ENCODE measurements around the gene PLXNA4. TPM values are rescaled to one million over a fixed set of nuclear protein-coding genes. Genes with fewer than 3 reads are reported as not detected.

The PLXNA4 gene
- total RNA-seq, 1 experiment from 2014 or later: 0.10 TPM

DNA sequence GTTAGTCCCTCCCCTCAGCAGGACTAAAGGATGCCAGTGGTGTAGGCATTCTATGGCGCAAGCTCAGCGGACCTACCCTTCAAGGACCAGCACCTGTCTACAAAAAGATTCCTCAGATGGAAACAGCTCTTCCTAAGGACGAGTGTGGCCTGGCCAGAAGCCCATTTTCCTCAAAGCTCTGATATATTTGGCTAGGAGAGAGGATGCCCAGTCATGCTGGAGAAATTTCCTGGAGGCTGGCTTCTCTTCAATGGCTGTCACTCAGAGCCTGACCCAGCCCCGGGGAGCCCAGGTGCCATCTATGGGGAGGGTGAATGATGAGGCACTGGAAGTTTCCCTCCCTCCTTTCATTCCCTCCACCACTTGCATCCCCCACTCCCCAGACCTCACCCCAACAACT, 111.5 kb downstream of the PLXNA4 start:
- ATAC-seq (no peak), DNase-seq (ENCODE audit: low read depth, low spot score) (no peak)
- no TSS peak for BruUV-seq (replicated peaks)
- TF ChIP-seq, protein P1, sequence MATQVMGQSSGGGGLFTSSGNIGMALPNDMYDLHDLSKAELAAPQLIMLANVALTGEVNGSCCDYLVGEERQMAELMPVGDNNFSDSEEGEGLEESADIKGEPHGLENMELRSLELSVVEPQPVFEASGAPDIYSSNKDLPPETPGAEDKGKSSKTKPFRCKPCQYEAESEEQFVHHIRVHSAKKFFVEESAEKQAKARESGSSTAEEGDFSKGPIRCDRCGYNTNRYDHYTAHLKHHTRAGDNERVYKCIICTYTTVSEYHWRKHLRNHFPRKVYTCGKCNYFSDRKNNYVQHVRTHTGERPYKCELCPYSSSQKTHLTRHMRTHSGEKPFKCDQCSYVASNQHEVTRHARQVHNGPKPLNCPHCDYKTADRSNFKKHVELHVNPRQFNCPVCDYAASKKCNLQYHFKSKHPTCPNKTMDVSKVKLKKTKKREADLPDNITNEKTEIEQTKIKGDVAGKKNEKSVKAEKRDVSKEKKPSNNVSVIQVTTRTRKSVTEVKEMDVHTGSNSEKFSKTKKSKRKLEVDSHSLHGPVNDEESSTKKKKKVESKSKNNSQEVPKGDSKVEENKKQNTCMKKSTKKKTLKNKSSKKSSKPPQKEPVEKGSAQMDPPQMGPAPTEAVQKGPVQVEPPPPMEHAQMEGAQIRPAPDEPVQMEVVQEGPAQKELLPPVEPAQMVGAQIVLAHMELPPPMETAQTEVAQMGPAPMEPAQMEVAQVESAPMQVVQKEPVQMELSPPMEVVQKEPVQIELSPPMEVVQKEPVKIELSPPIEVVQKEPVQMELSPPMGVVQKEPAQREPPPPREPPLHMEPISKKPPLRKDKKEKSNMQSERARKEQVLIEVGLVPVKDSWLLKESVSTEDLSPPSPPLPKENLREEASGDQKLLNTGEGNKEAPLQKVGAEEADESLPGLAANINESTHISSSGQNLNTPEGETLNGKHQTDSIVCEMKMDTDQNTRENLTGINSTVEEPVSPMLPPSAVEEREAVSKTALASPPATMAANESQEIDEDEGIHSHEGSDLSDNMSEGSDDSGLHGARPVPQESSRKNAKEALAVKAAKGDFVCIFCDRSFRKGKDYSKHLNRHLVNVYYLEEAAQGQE (IDR thresholded peaks at IDR 0.05; ENCODE audit: insufficient read depth in 1 of 2, low read depth in 2 of 2, low read length in 1 of 2): no peak
- ChIA-PET CTCF (no interaction called here), POLR2A (no interaction called here)
- in situ Hi-C loops (cut with HindIII; ENCODE audit: low pct_unique_long_range_greater_than_20kb, low sequenced_read_pairs): no loop called here
- intact Hi-C loops (cut with micrococcal nuclease; ENCODE audit: unreplicated experiment): no loop called here
- no peak overlapping the region for H3K27ac ChIP-seq (ENCODE audit: low read length)
- H3K4me3 ChIP-seq (ENCODE audit: low read depth in 2 of 2, low read length in 2 of 2): no peak overlapping the region
- no peaks in the 10 kb centered on the region for H3K9me3 ChIP-seq (ENCODE audit: control insufficient read depth, insufficient read depth, low read depth, low read length)
- no peaks in the 10 kb centered on the region for H3K36me3 ChIP-seq (ENCODE audit: control insufficient read depth, insufficient read depth, low read length)
- no peaks in the 10 kb centered on the region; the same call in 1 of the 2 replicates for H3K27me3 ChIP-seq (ENCODE audit: control insufficient read depth, insufficient read depth, low read length)
- no peaks in the 10 kb centered on the region for H3K4me1 ChIP-seq (ENCODE audit: control insufficient read depth, insufficient read depth, low read length)

DNA sequence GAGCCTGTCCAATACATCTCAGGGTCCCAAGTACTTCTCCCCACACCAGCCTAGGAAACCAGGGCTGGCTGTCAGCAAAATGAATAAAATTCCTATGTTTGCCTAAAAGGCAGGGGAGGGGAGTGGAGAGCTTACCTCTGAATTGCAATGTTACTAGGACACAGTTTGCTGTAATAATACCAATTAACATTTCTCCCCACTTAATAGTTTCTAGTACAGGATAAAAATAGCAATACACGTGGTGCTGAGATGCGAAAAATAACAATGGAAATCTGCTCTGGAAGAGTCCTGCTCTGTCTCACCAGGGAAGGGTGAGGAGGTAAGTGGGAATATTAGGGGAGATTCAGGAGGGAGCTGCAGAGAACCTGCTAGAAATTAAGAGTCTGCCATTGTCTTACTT, 112.3 kb downstream of the PLXNA4 start:
- CTCF ChIA-PET: no interaction called here
- Histone ChIP-seq H3K27me3 (ENCODE audit: control insufficient read depth, insufficient read depth, low read length) (no peaks in the 10 kb centered on the region; the same call in 1 of the 2 replicates), H3K4me1 (ENCODE audit: control insufficient read depth, insufficient read depth, low read length) (no peaks in the 10 kb centered on the region), H3K36me3 (ENCODE audit: control insufficient read depth, insufficient read depth, low read length) (no peaks in the 10 kb centered on the region), H3K27ac (ENCODE audit: low read length) (no peak overlapping the region), H3K4me3 (ENCODE audit: low read depth in 2 of 2, low read length in 2 of 2) (no peak overlapping the region), H3K9me3 (ENCODE audit: control insufficient read depth, insufficient read depth, low read depth, low read length) (no peaks in the 10 kb centered on the region)
- ATAC-seq (no peak), DNase-seq (ENCODE audit: low read depth, low spot score) (no peak)
- in situ Hi-C loops (cut with HindIII; ENCODE audit: low pct_unique_long_range_greater_than_20kb, low sequenced_read_pairs) (no loop called here), intact Hi-C loops (cut with micrococcal nuclease; ENCODE audit: unreplicated experiment) (no loop called here)
- TF ChIP-seq SIN3A (IDR thresholded peaks at IDR 0.05; ENCODE audit: borderline replicate concordance, insufficient read depth, low read depth, low read length) (no peak), POLR2AphosphoS5 (IDR thresholded peaks at IDR 0.05; ENCODE audit: low read depth, low read length) (no peak), TCF7L2 (IDR thresholded peaks at IDR 0.05; ENCODE audit: low read depth, low read length) (no peak)
- TF ChIP-seq, protein P2, sequence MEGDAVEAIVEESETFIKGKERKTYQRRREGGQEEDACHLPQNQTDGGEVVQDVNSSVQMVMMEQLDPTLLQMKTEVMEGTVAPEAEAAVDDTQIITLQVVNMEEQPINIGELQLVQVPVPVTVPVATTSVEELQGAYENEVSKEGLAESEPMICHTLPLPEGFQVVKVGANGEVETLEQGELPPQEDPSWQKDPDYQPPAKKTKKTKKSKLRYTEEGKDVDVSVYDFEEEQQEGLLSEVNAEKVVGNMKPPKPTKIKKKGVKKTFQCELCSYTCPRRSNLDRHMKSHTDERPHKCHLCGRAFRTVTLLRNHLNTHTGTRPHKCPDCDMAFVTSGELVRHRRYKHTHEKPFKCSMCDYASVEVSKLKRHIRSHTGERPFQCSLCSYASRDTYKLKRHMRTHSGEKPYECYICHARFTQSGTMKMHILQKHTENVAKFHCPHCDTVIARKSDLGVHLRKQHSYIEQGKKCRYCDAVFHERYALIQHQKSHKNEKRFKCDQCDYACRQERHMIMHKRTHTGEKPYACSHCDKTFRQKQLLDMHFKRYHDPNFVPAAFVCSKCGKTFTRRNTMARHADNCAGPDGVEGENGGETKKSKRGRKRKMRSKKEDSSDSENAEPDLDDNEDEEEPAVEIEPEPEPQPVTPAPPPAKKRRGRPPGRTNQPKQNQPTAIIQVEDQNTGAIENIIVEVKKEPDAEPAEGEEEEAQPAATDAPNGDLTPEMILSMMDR (IDR thresholded peaks at IDR 0.05): no peak
- TF ChIP-seq, protein P1 (IDR thresholded peaks at IDR 0.05; ENCODE audit: insufficient read depth in 1 of 2, low read depth in 2 of 2, low read length in 1 of 2): no peak
- no TSS peak for BruUV-seq (replicated peaks)
- POLR2A ChIA-PET: no interaction called here

All from Panc1 (cell line).